Measurements from ENCODE around the gene SF1.

SF1 gene

DNA sequence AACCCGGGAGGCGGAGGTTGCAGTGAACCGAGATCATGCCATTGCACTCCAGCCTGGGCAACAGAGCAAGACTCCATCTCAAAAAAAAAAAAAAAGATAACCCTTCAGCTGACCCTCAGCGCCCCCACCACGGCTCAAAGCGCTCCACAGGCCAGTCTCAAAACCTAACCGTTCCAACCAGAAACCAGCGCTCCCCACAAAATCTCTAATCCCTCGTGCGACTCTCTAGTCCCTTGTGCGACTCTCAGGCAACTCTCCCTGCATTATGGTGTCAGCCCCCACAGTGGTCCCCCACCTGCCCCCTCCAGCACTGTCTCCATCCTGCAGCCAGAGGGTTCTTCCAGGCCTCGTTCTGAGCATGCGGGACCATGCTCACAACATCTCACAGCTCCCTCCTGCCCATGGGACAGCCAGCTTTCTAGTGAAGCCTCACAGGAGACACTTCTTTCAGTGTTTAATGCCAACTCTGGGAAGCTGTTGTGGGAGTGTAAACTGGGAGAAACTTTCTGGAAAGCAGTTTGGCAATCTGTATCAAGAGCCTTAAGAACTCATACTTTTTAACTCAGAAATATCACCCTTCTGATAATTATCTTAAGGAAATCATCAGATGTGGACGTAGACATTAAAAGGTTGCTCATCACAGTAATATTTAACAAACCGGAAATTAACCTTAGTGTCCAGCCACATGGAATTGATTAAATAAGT lies 30.2 kb downstream of the SF1 start:
- H2AFZ ChIP-seq (ENCODE audit: low read length): no peak overlapping the region
- no peak overlapping the region for H3K27ac ChIP-seq (replicated peaks; ENCODE audit: low read length)
- peaks cover 0 to 6% of the 10 kb centered on the region in 2 donors for H3K9me3 ChIP-seq (replicated peaks in 1 of 2; ENCODE audit: control insufficient read depth in 2 of 2, insufficient read depth in 1 of 2, low read depth in 1 of 2, low read length in 2 of 2)
- no peak overlapping the region for H2BK120ac ChIP-seq (ENCODE audit: low read depth, low read length)
- H4K91ac ChIP-seq (ENCODE audit: low read depth, low read length, poor library complexity): no peak overlapping the region
- H2BK5ac ChIP-seq (ENCODE audit: low read length): no peak overlapping the region
- peaks cover 5% of the 10 kb centered on the region for H3K79me1 ChIP-seq (ENCODE audit: low read depth, low read length)
- peak overlapping the region; percentile 44 for H3K18ac ChIP-seq (ENCODE audit: low read length)
- no peaks in the 10 kb centered on the region for H3K36me3 ChIP-seq (replicated peaks in 1 of 2; ENCODE audit: control insufficient read depth in 2 of 2, insufficient read depth in 2 of 2, low read length in 2 of 2)
- no peak overlapping the region for H3K4me2 ChIP-seq (ENCODE audit: insufficient read depth, low read length, poor library complexity, severe bottlenecking)
- H3K4me1 ChIP-seq (ENCODE audit: control insufficient read depth in 2 of 2, insufficient read depth in 1 of 2, low read depth in 1 of 2, low read length in 2 of 2): peaks cover 12 to 25% of the 10 kb centered on the region in 2 donors
- no peak overlapping the region for H3K4me3 ChIP-seq (ENCODE audit: low read length in 2 of 2)
- no peak for DNase-seq (ENCODE audit: low spot score)
- H3K14ac ChIP-seq (ENCODE audit: low read length): no peak overlapping the region
- no peak overlapping the region for H3K23ac ChIP-seq (ENCODE audit: low read depth, low read length, poor library complexity)
- no peak overlapping the region for H2BK15ac ChIP-seq (ENCODE audit: low read length)
- no peak overlapping the region for H4K8ac ChIP-seq (ENCODE audit: low read depth, low read length)
- no peak overlapping the region for H3K9ac ChIP-seq (ENCODE audit: low read depth, low read length, poor library complexity)
- H3K27me3 ChIP-seq (ENCODE audit: control insufficient read depth in 3 of 3, insufficient read depth in 3 of 3, low read depth in 1 of 3, low read length in 3 of 3): peaks cover 12 to 27% (median 21%) of the 10 kb centered on the region in 3 experiments
- WGBS, 2 donors (ENCODE audit: extremely low coverage in 2 of 2, insufficient read length in 2 of 2, insufficient replicate concordance in 1 of 2): no CpG with 5 or more reads among the region's 15 CpGs
- no peak overlapping the region for H2AK5ac ChIP-seq (ENCODE audit: low read depth, low read length)
- no peak overlapping the region for H2BK12ac ChIP-seq (ENCODE audit: low read length)
- no peak overlapping the region for H3K4ac ChIP-seq (ENCODE audit: low read length)

DNA sequence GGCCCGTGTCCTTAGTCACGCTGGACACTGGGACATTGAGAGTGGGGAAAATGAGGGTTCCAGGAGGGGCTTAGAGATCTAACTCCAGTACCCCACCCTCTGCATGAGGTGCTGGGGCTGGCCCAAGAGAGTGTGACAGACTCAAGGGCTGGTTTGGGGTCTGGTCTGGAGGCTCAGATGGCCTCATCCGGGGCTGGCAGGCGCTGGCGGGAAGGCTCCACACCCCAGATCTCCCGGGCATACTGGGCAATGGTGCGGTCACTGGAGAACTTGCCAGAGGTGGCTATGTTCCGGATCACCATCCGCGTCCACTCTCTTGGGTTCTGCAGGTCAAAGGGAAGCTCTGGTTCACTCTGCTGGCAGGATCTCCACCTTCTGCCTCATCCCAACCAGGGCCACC lies 31.9 kb downstream of the SF1 start:
- H4K8ac ChIP-seq (ENCODE audit: low read depth, low read length): no peak overlapping the region
- H3K9ac ChIP-seq (ENCODE audit: low read depth, low read length, poor library complexity): no peak overlapping the region
- no peak overlapping the region for H3K4me2 ChIP-seq (ENCODE audit: insufficient read depth, low read length, poor library complexity, severe bottlenecking)
- H3K4ac ChIP-seq (ENCODE audit: low read length): peak overlapping the region; percentile 76
- H2BK12ac ChIP-seq (ENCODE audit: low read length): no peak overlapping the region
- H3K23ac ChIP-seq (ENCODE audit: low read depth, low read length, poor library complexity): no peak overlapping the region
- H3K4me1 ChIP-seq (ENCODE audit: control insufficient read depth in 2 of 2, insufficient read depth in 1 of 2, low read depth in 1 of 2, low read length in 2 of 2): peaks cover 24 to 25% of the 10 kb centered on the region in 2 donors
- no peak overlapping the region for H2BK15ac ChIP-seq (ENCODE audit: low read length)
- no peak overlapping the region for H2BK5ac ChIP-seq (ENCODE audit: low read length)
- H2AK5ac ChIP-seq (ENCODE audit: low read depth, low read length): peak overlapping the region; percentile 94
- peaks cover 5% of the 10 kb centered on the region for H3K79me1 ChIP-seq (ENCODE audit: low read depth, low read length)
- H3K9me3 ChIP-seq (replicated peaks in 1 of 2; ENCODE audit: control insufficient read depth in 2 of 2, insufficient read depth in 1 of 2, low read depth in 1 of 2, low read length in 2 of 2): peaks cover 0 to 6% of the 10 kb centered on the region in 2 donors
- no peak overlapping the region for H3K14ac ChIP-seq (ENCODE audit: low read length)
- H2BK120ac ChIP-seq (ENCODE audit: low read depth, low read length): no peak overlapping the region
- no peaks in the 10 kb centered on the region for H3K36me3 ChIP-seq (replicated peaks in 1 of 2; ENCODE audit: control insufficient read depth in 2 of 2, insufficient read depth in 2 of 2, low read length in 2 of 2)
- no peak overlapping the region for H3K27ac ChIP-seq (replicated peaks; ENCODE audit: low read length)
- no peak overlapping the region for H2AFZ ChIP-seq (ENCODE audit: low read length)
- H3K18ac ChIP-seq (ENCODE audit: low read length): no peak overlapping the region
- peaks cover 27 to 43% (median 37%) of the 10 kb centered on the region in 3 experiments for H3K27me3 ChIP-seq (ENCODE audit: control insufficient read depth in 3 of 3, insufficient read depth in 3 of 3, low read depth in 1 of 3, low read length in 3 of 3)
- WGBS, 2 donors (ENCODE audit: extremely low coverage in 2 of 2, insufficient read length in 2 of 2, insufficient replicate concordance in 1 of 2): no CpG with 5 or more reads among the region's 10 CpGs
- H4K91ac ChIP-seq (ENCODE audit: low read depth, low read length, poor library complexity): no peak overlapping the region
- no peak for DNase-seq (ENCODE audit: low spot score)
- no peak overlapping the region for H3K4me3 ChIP-seq (ENCODE audit: low read length in 2 of 2)

DNA sequence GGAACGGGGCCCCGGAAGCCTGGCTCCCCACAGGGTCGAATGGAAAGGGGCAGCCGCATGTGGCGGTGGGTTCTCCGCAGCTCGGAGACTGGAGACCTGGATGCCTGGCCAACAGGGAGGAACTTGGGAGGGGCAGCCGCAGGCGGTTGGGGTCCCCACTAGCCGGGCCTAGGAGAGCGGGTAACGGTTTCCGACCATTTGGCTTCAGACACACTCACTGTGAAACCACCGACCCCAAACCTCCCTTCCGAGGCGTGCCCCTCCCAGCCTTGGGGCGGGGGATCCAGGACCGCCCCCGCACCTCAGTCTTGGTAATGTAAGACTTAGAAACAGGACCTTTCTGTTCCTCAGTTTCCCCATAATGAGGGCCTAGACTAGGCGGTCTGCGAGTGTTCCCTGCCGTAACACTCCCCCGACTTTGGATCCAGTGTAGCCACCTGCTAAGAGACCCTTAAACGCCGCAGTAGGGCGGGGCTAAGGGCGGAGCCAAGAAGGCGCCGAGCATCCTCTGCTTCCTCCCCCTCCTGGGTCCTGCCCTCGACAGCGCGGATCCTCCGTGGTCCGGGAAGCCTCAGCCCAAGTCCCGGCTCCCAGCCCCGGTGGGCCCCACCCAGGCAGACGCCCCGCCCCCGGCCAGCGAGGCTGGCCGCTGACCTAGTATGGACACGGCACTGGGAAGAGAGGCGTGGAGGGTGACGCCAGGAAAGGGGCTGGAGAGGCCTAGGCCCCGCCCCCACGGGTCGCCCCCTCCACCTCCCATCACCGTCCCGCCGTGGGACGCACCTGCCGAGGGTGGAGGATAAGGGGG lies 32.6 kb downstream of the SF1 start:
- Histone ChIP-seq H3K27me3 (ENCODE audit: control insufficient read depth in 3 of 3, insufficient read depth in 3 of 3, low read depth in 1 of 3, low read length in 3 of 3) (peaks cover 30 to 51% (median 44%) of the 10 kb centered on the region in 3 experiments), H2BK5ac (ENCODE audit: low read length) (no peak overlapping the region), H4K8ac (ENCODE audit: low read depth, low read length) (no peak overlapping the region), H3K79me1 (ENCODE audit: low read depth, low read length) (peaks cover 5% of the 10 kb centered on the region), H2BK15ac (ENCODE audit: low read length) (peak overlapping the region; percentile 83), H3K9me3 (replicated peaks in 1 of 2; ENCODE audit: control insufficient read depth in 2 of 2, insufficient read depth in 1 of 2, low read depth in 1 of 2, low read length in 2 of 2) (peaks cover 0 to 6% of the 10 kb centered on the region in 2 donors), H2AK5ac (ENCODE audit: low read depth, low read length) (peak overlapping the region; percentile 6), H2AFZ (ENCODE audit: low read length) (peak overlapping the region; percentile 89), H3K23ac (ENCODE audit: low read depth, low read length, poor library complexity) (peak overlapping the region; percentile 93), H3K14ac (ENCODE audit: low read length) (peak overlapping the region; percentile 17), H2BK12ac (ENCODE audit: low read length) (no peak overlapping the region), H3K9ac (ENCODE audit: low read depth, low read length, poor library complexity) (no peak overlapping the region), H3K4me2 (ENCODE audit: insufficient read depth, low read length, poor library complexity, severe bottlenecking) (peak overlapping the region; percentile 99), H3K36me3 (replicated peaks in 1 of 2; ENCODE audit: control insufficient read depth in 2 of 2, insufficient read depth in 2 of 2, low read length in 2 of 2) (no peaks in the 10 kb centered on the region), H3K4me1 (ENCODE audit: control insufficient read depth in 2 of 2, insufficient read depth in 1 of 2, low read depth in 1 of 2, low read length in 2 of 2) (peaks cover 24 to 25% of the 10 kb centered on the region in 2 donors), H3K4me3 (ENCODE audit: low read length in 2 of 2) (peak overlapping the region; percentile 41 to 73), H3K27ac (replicated peaks; ENCODE audit: low read length) (no peak overlapping the region), H2BK120ac (ENCODE audit: low read depth, low read length) (peak overlapping the region; percentile 91), H3K4ac (ENCODE audit: low read length) (peak overlapping the region; percentile 76), H4K91ac (ENCODE audit: low read depth, low read length, poor library complexity) (no peak overlapping the region), H3K18ac (ENCODE audit: low read length) (peak overlapping the region; percentile 81)
- peak; percentile 66 for DNase-seq (ENCODE audit: low spot score)
- no CpG with 5 or more reads among the region's 52 CpGs for WGBS, 2 donors (ENCODE audit: extremely low coverage in 2 of 2, insufficient read length in 2 of 2, insufficient replicate concordance in 1 of 2)

DNA sequence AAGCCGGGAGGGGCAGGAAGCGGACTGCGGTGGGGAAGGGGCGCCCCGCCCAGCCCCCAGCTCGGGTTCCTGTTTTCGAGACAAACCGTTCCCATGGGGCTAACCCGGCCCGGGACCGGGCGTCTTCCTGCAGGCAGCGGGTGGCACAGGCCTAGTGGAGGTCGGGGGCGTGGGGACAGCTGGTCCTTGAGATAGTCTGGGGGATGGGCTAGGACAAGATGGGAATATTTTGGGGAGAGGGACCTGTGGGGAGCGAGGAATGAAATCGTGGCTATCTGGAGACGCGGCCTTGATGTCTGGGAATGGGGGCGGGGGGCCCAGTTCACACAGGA lies 33.2 kb downstream of the SF1 start:
- Histone ChIP-seq H3K18ac (ENCODE audit: low read length) (peak overlapping the region; percentile 81), H2AFZ (ENCODE audit: low read length) (peak overlapping the region; percentile 89), H3K9ac (ENCODE audit: low read depth, low read length, poor library complexity) (peak overlapping the region; percentile 60), H4K91ac (ENCODE audit: low read depth, low read length, poor library complexity) (no peak overlapping the region), H3K27me3 (ENCODE audit: control insufficient read depth in 3 of 3, insufficient read depth in 3 of 3, low read depth in 1 of 3, low read length in 3 of 3) (peaks cover 30 to 54% (median 50%) of the 10 kb centered on the region in 3 experiments), H3K27ac (replicated peaks; ENCODE audit: low read length) (no peak overlapping the region), H3K4ac (ENCODE audit: low read length) (no peak overlapping the region), H3K4me2 (ENCODE audit: insufficient read depth, low read length, poor library complexity, severe bottlenecking) (peak overlapping the region; percentile 99), H3K9me3 (replicated peaks in 1 of 2; ENCODE audit: control insufficient read depth in 2 of 2, insufficient read depth in 1 of 2, low read depth in 1 of 2, low read length in 2 of 2) (peaks cover 0 to 7% of the 10 kb centered on the region in 2 donors), H3K4me3 (ENCODE audit: low read length in 2 of 2) (peak overlapping the region; percentile 41 to 73), H2AK5ac (ENCODE audit: low read depth, low read length) (peak overlapping the region; percentile 6), H3K14ac (ENCODE audit: low read length) (peak overlapping the region; percentile 17), H2BK5ac (ENCODE audit: low read length) (no peak overlapping the region), H2BK120ac (ENCODE audit: low read depth, low read length) (peak overlapping the region; percentile 91), H2BK12ac (ENCODE audit: low read length) (peak overlapping the region; percentile 16), H3K36me3 (replicated peaks in 1 of 2; ENCODE audit: control insufficient read depth in 2 of 2, insufficient read depth in 2 of 2, low read length in 2 of 2) (no peaks in the 10 kb centered on the region), H3K23ac (ENCODE audit: low read depth, low read length, poor library complexity) (peak overlapping the region; percentile 93), H2BK15ac (ENCODE audit: low read length) (peak overlapping the region; percentile 83), H4K8ac (ENCODE audit: low read depth, low read length) (no peak overlapping the region), H3K79me1 (ENCODE audit: low read depth, low read length) (peaks cover 5% of the 10 kb centered on the region), H3K4me1 (ENCODE audit: control insufficient read depth in 2 of 2, insufficient read depth in 1 of 2, low read depth in 1 of 2, low read length in 2 of 2) (peaks cover 24 to 25% of the 10 kb centered on the region in 2 donors)
- no peak for DNase-seq (ENCODE audit: low spot score)
- no CpG with 5 or more reads among the region's 20 CpGs for WGBS, 2 donors (ENCODE audit: extremely low coverage in 2 of 2, insufficient read length in 2 of 2, insufficient replicate concordance in 1 of 2)
